Mucosa of stomach (tissue), 1 donor: ENCODE data around the gene XAGE3.
"Not testable (repeated sequence)": the region's sequence is repeated elsewhere in the genome, so short reads cannot be mapped to it uniquely, and the experiment has no call there.

Source experiments
- H3K27me3 ChIP-seq: one replicate; pipeline ENCODE4 v1.7.0; 2013; ENCODE audit warnings: mild to moderate bottlenecking, low read length; ENCODE audit not compliant: control insufficient read depth, insufficient read depth
- H3K36me3 ChIP-seq: one replicate; pipeline ENCODE4 v1.7.0; 2013; ENCODE audit warnings: low read length; ENCODE audit not compliant: control insufficient read depth, insufficient read depth
- H3K4me1 ChIP-seq: one replicate; pipeline ENCODE4 v1.7.0; 2013; ENCODE audit warnings: mild to moderate bottlenecking, low read length; ENCODE audit not compliant: control insufficient read depth, insufficient read depth
- H3K4me3 ChIP-seq: one replicate; pipeline ENCODE4 v1.7.0; 2013; ENCODE audit warnings: low read length
- H3K9ac ChIP-seq: one replicate; pipeline ENCODE4 v1.7.0; 2013; ENCODE audit warnings: mild to moderate bottlenecking, low read length, moderate library complexity
- H3K9me3 ChIP-seq: one replicate; pipeline ENCODE4 v1.7.0; 2013; ENCODE audit warnings: mild to moderate bottlenecking, low read length, moderate library complexity; ENCODE audit not compliant: control insufficient read depth
- donor health status: Pancreatic carcinoma.

The XAGE3 gene, protein sequence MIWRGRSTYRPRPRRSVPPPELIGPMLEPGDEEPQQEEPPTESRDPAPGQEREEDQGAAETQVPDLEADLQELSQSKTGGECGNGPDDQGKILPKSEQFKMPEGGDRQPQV

DNA sequence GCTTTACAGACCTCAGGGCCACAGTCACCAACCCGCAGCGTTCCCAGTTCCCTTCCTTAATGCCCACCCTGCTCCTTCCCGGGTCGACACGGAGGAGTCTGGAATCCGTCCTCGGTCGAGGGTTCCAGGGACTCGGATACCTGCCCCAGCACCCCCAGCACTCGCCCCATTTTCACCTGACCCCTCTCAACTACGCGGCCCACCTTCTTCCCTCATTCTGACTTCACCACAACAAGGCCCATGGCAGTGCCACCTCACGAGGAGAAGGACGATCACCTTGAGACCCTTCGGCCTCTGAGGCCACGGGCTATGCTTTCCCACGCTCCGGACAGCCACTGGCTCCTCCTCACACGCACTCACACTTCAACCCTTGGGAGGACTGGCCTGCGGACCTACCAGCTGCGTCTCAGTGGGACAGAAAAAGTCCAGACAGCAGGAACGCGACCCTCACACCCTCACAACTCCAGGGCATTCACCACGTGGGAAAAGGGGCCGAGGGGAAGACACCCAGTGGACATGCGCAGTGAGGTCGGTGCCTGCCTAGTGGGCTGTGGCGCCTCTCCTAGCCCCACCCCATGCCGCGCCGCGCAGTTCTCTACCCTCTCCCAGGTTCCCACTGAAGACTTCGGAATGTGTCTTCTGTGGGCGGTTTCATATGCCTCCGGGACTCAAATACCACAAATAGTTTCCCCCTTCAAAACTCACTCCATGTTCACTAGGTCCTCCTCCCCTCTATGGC is at the start of gene XAGE3:
XAGE3 (minus strand) TSS at position 474 of the 739 bp plus-strand sequence. CDS start 950 bp downstream, outside the sequence.
- Histone ChIP-seq H3K27me3 (no peaks in the 10 kb centered on the region), H3K9ac (no peak within 1 kb of the TSS), H3K4me1 (no peaks in the 10 kb centered on the region), H3K9me3 (no peaks in the 10 kb centered on the region), H3K4me3 (no peak within 1 kb of the TSS), H3K36me3 (no peaks in the 10 kb centered on the region)

DNA sequence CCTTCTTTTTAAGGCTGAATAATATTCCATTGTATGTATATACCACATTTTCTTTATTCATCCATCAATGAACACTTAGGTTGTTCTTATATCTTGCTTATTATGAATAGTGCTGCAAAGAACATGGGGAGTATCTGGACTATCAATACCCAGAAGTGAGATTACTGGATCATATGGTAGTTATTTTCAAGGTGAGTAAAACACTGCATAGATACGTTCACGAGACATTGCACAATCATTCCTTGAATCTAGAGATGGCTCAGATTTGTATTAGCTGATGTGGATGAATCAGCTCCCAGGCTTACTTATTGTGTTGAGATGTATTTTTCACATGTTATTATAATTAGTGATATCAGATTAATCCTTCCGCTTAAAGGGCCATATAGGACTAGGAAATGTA is 46.8 kb upstream of the XAGE3 start:
- H3K4me1 ChIP-seq, H3K9me3 ChIP-seq: not testable (repeated sequence)

DNA sequence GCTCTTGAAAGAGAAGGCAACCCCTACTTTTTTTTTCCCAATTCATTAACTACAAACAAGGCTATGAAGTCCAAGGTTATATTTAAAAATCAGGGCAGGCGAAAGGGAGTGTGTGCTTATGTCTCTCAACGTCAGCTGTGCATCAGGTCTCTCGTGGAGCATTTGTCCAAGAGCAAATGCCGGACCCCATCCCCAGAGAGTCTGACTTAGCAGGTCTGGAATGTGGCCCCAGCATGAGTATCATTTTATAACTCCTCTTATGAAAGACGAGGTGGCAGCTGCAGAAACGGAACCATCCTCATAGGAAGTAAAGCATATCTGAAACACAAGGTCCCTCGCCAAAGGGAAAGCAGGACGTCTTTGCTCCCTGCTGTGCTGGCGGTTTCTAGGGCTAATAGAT is 45.8 kb upstream of the XAGE3 start:
- H3K4me3 ChIP-seq, H3K9ac ChIP-seq, H3K36me3 ChIP-seq, H3K9me3 ChIP-seq, H3K27me3 ChIP-seq, H3K4me1 ChIP-seq: not testable (repeated sequence)

More for the DNA sequence above, 46.8 kb upstream of the XAGE3 start:
- H3K27me3 ChIP-seq, H3K4me3 ChIP-seq, H3K36me3 ChIP-seq, H3K9ac ChIP-seq: not testable (repeated sequence)

DNA sequence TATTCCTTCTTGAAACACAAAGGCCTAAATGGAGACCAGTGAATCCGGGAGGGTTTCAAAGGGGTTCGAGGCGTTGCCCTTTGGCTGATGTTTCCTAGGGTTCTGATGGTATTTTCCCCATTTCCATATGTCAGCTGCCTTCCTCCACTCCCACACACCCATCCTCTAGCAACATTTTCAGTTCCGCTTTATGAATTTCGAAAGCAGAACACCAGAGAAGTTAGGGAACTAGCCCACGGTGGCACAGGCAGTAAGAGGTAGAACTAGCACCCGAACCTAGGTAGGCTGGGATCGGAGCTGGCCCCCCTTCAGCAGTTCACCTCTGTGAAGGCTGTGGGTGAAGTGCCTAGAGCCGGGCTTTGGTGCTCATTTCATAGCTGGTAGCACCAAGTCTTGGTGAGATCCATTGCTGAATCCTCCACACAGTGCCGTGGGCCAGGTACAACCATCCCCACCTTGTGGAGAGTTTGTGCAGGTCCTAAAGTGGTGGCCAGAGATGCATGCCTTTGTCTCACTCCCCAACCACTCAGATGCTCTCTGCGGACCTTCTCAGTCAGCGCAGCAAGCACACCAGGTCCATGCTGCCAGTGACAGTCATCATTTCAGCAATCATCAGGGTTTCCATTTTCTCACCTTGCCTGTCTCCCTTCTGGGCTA is 41.6 kb upstream of the XAGE3 start:
- not testable (repeated sequence) for H3K4me1 ChIP-seq, H3K9ac ChIP-seq, H3K4me3 ChIP-seq, H3K27me3 ChIP-seq, H3K9me3 ChIP-seq, H3K36me3 ChIP-seq

DNA sequence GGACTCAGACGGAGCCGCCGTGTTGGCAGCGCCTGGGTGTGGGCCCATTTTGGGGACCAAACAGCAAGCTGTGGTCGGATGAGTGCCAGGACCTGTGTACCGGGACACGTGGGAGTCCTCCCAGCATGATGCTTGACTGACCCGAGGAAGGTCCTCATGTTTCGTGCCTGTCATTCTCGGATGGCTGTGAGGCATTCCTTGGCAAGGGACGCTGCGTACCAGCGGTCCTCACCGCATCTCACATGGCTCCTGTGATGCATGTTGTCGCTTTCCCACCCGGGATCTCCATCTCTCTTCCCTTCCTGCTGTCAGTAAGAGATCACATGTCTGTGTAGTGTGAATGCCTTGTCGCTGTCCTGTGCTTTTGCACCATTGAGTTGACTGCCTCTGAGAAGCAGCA is 40.0 kb upstream of the XAGE3 start:
- H3K36me3 ChIP-seq, H3K9ac ChIP-seq, H3K4me1 ChIP-seq, H3K9me3 ChIP-seq, H3K27me3 ChIP-seq, H3K4me3 ChIP-seq: not testable (repeated sequence)

DNA sequence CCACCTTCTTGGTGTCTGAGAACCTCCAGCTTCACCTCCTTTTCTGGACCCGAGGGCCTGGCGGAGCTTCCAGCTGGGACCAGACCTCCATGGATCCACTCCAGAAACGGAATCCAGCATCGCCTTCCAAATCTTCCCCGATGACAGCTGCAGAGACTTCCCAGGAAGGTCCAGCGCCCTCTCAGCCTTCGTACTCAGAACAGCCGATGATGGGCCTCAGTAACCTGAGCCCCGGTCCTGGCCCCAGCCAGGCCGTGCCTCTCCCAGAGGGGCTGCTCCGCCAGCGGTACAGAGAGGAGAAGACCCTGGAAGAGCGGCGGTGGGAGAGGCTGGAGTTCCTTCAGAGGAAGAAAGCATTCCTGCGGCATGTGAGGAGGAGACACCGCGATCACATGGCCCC is 39.3 kb upstream of the XAGE3 start:
- not testable (repeated sequence) for H3K9ac ChIP-seq, H3K4me1 ChIP-seq, H3K4me3 ChIP-seq, H3K36me3 ChIP-seq, H3K9me3 ChIP-seq, H3K27me3 ChIP-seq

DNA sequence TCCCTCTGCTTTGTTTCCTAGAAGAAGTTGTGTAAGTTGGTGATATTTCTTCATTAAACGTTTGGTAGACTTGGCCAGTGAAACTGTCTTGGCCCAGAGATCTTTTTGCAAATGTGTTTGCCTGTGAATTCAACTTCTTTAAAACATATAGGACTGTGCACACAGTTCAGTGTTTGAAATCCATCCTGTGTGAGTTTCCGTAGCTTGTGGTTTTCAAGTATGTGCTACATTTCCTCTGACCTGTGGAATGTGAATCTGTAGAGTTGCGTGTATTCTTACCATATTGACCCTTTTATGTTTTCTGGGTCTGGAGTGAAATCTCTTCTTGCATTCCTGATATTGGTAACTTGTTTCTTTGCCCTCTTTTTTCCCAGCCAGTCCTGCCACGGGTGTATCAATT is 38.2 kb upstream of the XAGE3 start:
- H3K4me1 ChIP-seq, H3K4me3 ChIP-seq, H3K27me3 ChIP-seq, H3K9ac ChIP-seq, H3K9me3 ChIP-seq, H3K36me3 ChIP-seq: not testable (repeated sequence)

DNA sequence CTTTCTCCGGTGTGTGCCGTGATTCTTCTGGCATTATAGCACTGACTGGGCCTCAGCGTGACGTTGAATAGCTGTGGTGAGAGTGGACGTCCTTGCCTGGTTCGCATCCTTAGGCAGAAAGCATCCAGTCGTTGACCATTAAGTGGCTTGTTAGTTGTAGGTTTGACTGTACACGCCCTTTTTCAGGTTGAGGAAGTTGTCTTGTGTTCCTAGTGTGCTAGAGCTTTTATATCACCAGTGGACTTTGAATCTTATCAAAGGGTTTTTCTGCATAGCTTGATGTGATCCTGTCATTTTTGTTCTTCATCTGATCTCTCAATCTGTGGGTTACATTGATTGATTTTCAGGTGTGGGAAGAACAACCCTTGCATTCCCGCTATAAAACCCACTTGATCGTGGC is 37.6 kb upstream of the XAGE3 start:
- not testable (repeated sequence) for H3K27me3 ChIP-seq, H3K4me1 ChIP-seq, H3K9ac ChIP-seq, H3K4me3 ChIP-seq, H3K9me3 ChIP-seq, H3K36me3 ChIP-seq

DNA sequence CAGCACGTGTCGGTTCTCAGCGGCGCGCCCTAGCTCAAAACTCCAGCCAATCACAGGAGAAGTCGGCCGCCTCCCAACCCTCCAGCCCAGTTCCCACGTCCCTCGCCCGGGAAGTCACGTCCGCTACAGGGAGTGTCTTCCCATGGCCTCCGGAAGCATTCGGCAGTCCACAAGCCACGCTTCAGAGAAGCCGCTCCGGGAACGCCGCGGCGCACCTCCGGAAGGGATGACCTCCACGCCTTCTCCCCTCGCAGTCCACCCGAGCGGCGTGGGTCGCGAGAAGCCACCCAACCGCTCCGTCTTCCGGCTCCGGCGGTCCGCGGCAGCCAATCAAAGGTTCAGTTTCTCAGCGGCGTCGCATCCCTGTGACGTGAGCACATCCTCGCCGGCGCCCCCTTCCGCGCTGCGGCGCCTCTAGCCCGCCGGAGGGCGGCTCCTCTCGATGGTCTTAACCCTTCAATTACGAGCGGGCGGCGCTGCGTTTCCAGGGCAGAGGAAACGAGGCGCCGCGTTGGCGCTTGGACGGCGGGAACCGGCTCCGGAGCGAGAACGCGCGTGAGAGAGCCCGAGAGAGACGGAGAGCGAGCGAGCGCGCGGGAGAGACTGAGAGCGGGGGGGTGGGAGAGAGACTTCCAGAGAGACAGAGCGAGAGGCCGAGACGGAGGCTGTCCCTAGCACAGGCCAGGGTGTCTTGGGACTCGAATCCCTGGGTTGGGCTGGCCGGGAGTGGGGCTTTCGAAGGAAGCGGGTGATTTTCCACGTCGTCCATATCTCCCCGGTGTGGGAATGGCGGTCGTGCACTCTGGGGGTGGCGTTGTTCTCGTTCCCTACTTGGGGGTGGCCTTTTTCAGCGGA is 29.2 kb upstream of the XAGE3 start, which contains the start of gene FAM156B:
FAM156B (plus strand) TSS at position 476 of the 855 bp plus-strand sequence. CDS start 9,896 bp downstream, outside the sequence.
- not testable (repeated sequence) for H3K4me3 ChIP-seq, H3K9me3 ChIP-seq, H3K4me1 ChIP-seq, H3K27me3 ChIP-seq, H3K9ac ChIP-seq, H3K36me3 ChIP-seq

DNA sequence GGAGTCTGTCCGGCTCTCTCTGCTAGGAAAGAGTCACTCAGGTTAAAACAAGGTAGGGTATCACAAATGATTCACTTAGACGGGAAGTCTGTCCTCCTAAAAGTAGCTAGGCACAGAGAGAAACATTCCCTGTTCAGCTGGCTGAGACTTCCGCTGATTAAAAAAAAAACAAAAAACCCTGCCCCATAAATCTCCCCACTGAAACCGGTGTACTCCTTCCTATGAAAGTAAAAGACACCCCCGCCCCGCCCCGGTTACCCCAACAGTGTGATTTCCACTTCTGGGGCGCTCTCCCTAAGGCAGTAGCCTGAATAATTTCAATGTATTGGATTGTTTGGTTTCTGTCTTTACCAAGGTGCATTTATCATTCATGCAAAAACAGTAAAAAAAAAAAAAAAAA is 28.6 kb upstream of the XAGE3 start:
- not testable (repeated sequence) for H3K27me3 ChIP-seq, H3K36me3 ChIP-seq, H3K9ac ChIP-seq, H3K4me3 ChIP-seq, H3K4me1 ChIP-seq, H3K9me3 ChIP-seq

DNA sequence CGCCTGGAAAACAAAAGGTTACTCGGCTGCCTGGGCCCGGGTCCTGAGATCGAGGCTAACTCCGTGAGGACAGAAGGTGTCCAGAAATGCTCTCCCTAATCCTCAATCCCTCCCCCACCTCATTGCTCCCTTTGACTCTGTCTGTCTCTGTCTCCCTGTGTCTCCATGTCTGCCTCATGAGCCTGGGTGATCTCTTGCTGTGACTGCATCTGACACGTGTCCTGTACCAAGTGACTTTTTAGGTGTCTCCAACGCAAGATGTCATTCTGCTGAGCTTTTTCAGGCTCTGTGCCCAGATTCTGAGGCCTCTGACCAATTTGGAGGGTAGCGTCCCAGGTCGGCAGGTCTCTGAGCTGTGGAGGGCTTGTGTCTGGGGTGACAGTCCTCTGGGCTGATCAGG is 20.2 kb upstream of the XAGE3 start:
- not testable (repeated sequence) for H3K27me3 ChIP-seq, H3K9ac ChIP-seq, H3K9me3 ChIP-seq, H3K4me3 ChIP-seq, H3K36me3 ChIP-seq, H3K4me1 ChIP-seq

DNA sequence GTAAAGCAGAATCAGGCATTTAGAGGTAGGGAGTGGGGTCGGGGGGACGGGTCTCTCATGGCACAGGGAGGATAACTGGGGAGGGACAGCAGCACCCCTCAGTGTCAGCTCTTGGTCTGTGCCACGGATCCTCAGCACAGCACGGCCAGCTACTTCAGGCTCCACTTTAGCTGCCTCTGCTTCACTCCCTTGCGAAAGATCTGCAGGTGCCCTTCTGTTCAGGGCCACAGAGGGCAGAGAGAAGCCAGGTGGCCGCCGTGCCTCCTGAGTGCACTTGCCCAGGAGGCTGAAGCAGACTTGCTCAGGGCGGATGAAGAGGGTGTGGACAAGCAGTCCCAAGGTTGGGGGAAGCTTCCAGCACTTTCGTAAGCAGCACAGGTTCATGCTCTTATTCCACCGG is 19.6 kb upstream of the XAGE3 start:
- H3K9me3 ChIP-seq, H3K36me3 ChIP-seq, H3K9ac ChIP-seq, H3K27me3 ChIP-seq, H3K4me3 ChIP-seq, H3K4me1 ChIP-seq: not testable (repeated sequence)
